ENCODE measurements around the gene ATP1A4. TPM values are rescaled to one million over a fixed set of nuclear protein-coding genes. Genes with fewer than 3 reads are reported as not detected.

ATP1A4 gene
- total and polyA plus RNA-seq, 4 donors: not detected

DNA sequence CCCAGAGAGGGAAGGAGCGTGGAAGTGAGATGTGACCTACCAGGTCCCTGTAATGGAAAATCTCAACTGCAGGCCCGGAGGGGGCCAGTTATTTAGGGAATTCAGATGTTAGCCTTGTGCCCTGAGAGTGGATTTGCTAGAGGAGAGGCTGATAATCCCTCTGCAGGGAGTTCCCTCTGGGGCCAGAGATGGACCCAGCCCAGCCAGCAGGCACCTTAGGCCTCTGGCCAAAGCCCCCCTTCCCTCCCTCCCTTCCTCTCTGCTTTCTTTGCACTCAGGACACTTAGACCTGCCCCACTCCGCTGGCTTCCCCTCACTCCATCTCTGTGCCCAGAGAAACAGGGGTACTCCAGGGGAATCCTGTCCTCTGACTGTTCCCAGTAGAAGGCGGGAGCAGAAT is 37.3 kb upstream of the ATP1A4 start (continued):
- TF ChIP-seq, protein P1, sequence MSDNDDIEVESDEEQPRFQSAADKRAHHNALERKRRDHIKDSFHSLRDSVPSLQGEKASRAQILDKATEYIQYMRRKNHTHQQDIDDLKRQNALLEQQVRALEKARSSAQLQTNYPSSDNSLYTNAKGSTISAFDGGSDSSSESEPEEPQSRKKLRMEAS (IDR thresholded peaks at IDR 0.05): no peak
- no peak for TF ChIP-seq YY1 (IDR thresholded peaks at IDR 0.05)

DNA sequence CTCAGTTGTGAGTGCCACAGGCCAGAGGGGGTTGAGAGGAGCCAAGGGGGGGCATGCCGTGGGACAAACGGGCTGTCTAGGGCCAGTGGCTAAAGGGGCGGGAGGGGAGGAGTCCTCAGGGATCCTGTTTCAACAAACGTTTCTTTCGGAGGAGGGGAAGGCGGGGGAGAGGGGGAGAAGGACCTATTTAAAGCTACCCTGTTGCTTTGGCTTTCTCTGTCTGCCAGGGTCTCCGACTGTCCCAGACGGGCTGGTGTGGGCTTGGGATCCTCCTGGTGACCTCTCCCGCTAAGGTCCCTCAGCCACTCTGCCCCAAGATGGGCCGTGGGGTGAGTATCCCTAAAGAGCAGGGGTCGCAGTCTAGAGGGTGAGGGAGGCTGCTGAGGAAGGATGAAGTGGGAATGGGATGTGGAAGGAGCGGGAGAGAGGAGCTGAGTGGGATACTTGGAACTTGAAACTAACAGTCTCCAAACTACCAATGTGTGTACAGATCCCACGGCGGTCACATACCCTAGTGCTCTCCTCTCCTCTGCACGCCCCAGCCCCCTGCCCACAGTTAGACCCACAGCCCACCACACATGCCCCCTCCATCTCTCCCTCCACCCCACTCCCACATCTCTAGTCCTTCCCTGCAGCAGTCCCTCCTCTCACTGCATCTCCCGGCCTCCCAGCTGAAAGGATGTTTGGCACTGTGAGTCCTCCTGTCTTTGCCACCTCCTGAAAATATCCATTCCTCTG is 35.7 kb upstream of the ATP1A4 start, which contains the start of gene ATP1A2:
ATP1A2 (plus strand) TSS at position 215 of the 738 bp plus-strand sequence; CDS start at position 318, 103 bp downstream.
- WGBS: 46% methylated on average over 16 of the region's 16 CpGs
- no peak for DNase-seq (ENCODE audit: low spot score)
- TF ChIP-seq TAF1 (conservative IDR thresholded peaks at IDR 0.05) (no peak), HNF4A (conservative IDR thresholded peaks at IDR 0.05) (no peak), HNF4G (IDR thresholded peaks at IDR 0.05) (no peak), JUND (IDR thresholded peaks at IDR 0.05) (no peak), RAD21 (IDR thresholded peaks at IDR 0.05) (no peak), RXRA (IDR thresholded peaks at IDR 0.05) (no peak), YY1 (IDR thresholded peaks at IDR 0.05) (no peak), EGR1 (IDR thresholded peaks at IDR 0.05; ENCODE audit: low read depth in 2 of 2) (no peak), SP1 (IDR thresholded peaks at IDR 0.05) (no peak), GABPA (IDR thresholded peaks at IDR 0.05 in 1 of 2, conservative IDR thresholded peaks at IDR 0.05 in 1 of 2) (no peak)
- TF ChIP-seq, protein P2, sequence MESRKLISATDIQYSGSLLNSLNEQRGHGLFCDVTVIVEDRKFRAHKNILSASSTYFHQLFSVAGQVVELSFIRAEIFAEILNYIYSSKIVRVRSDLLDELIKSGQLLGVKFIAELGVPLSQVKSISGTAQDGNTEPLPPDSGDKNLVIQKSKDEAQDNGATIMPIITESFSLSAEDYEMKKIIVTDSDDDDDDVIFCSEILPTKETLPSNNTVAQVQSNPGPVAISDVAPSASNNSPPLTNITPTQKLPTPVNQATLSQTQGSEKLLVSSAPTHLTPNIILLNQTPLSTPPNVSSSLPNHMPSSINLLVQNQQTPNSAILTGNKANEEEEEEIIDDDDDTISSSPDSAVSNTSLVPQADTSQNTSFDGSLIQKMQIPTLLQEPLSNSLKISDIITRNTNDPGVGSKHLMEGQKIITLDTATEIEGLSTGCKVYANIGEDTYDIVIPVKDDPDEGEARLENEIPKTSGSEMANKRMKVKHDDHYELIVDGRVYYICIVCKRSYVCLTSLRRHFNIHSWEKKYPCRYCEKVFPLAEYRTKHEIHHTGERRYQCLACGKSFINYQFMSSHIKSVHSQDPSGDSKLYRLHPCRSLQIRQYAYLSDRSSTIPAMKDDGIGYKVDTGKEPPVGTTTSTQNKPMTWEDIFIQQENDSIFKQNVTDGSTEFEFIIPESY (IDR thresholded peaks at IDR 0.05): no peak
- TF ChIP-seq, protein P3, sequence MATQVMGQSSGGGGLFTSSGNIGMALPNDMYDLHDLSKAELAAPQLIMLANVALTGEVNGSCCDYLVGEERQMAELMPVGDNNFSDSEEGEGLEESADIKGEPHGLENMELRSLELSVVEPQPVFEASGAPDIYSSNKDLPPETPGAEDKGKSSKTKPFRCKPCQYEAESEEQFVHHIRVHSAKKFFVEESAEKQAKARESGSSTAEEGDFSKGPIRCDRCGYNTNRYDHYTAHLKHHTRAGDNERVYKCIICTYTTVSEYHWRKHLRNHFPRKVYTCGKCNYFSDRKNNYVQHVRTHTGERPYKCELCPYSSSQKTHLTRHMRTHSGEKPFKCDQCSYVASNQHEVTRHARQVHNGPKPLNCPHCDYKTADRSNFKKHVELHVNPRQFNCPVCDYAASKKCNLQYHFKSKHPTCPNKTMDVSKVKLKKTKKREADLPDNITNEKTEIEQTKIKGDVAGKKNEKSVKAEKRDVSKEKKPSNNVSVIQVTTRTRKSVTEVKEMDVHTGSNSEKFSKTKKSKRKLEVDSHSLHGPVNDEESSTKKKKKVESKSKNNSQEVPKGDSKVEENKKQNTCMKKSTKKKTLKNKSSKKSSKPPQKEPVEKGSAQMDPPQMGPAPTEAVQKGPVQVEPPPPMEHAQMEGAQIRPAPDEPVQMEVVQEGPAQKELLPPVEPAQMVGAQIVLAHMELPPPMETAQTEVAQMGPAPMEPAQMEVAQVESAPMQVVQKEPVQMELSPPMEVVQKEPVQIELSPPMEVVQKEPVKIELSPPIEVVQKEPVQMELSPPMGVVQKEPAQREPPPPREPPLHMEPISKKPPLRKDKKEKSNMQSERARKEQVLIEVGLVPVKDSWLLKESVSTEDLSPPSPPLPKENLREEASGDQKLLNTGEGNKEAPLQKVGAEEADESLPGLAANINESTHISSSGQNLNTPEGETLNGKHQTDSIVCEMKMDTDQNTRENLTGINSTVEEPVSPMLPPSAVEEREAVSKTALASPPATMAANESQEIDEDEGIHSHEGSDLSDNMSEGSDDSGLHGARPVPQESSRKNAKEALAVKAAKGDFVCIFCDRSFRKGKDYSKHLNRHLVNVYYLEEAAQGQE (IDR thresholded peaks at IDR 0.05): no peak
- TF ChIP-seq, protein P1 (IDR thresholded peaks at IDR 0.05): no peak
- TF ChIP-seq, protein P4, sequence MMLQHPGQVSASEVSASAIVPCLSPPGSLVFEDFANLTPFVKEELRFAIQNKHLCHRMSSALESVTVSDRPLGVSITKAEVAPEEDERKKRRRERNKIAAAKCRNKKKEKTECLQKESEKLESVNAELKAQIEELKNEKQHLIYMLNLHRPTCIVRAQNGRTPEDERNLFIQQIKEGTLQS (IDR thresholded peaks at IDR 0.05): no peak
- Histone ChIP-seq H3K27ac (ENCODE audit: low read depth in 1 of 2, low read length in 2 of 2) (no peak within 1 kb of the TSS), H3K4me3 (ENCODE audit: low read depth in 1 of 3, low read length in 3 of 3) (no peak within 1 kb of the TSS), H3K9me3 (ENCODE audit: control insufficient read depth in 4 of 4, low read length in 3 of 4) (no peaks in the 10 kb centered on the region), H3K27me3 (ENCODE audit: control insufficient read depth in 4 of 4, insufficient read depth in 4 of 4, low read length in 3 of 4) (peaks cover 0 to 2% (median 0%) of the 10 kb centered on the region in 4 donors), H3K36me3 (ENCODE audit: control insufficient read depth in 4 of 4, insufficient read depth in 3 of 4, low read depth in 1 of 4, low read length in 3 of 4) (no peaks in the 10 kb centered on the region), H3K9ac (ENCODE audit: low read depth in 1 of 2, low read length in 2 of 2) (no peak within 1 kb of the TSS), H3K4me1 (ENCODE audit: control insufficient read depth in 4 of 4, insufficient read depth in 4 of 4, low read length in 3 of 4) (no peaks in the 10 kb centered on the region)
